Pancreas (tissue), 10 donors: ENCODE measurements around the gene TST. TPM values are rescaled to one million over a fixed set of nuclear protein-coding genes. Genes with fewer than 3 reads are reported as not detected.

Experiments used
- ATAC-seq, 4 donors: fragments of 200-7000 bp; cut with Tn5 transposase; one replicate each; pipeline versions ENCODE4 v1.8.0 to v1.9.1; 2020; ENCODE audit warnings: mild to moderate bottlenecking in 4 of 4, moderate library complexity in 4 of 4
- DNase-seq, 6 donors: peaks; one replicate each; pipeline ENCODE4 v3.0.0-alpha.2; 2020
- FAIRE-seq: peaks from 2 replicates; lab custom pipeline; 2012; peaks lifted over from hg19 to GRCh38; lab: Jason Lieb, UNC
- H3K27ac ChIP-seq, 4 donors: fragments of 200-600 bp; sonication (generic); 1 replicate in 3 of 4; 2 replicates in 1 of 4; pipeline versions ENCODE4 v1.5.0 to v1.8.0; 2020
- H3K27me3 ChIP-seq, 4 donors: fragments of 200-600 bp; one replicate each; pipeline ENCODE4 v1.8.0; 2021
- H3K36me3 ChIP-seq, 3 donors: fragments of 200-600 bp; sonication (generic) in 1 of 3; one replicate each; pipeline versions ENCODE4 v1.5.0 to v1.8.0; 2020 to 2021
- H3K4me1 ChIP-seq, 3 donors: fragments of 200-600 bp; one replicate each; pipeline ENCODE4 v1.8.0; 2021
- H3K4me3 ChIP-seq, 4 donors: fragments of 200-600 bp; sonication (generic) in 2 of 4; one replicate each; pipeline versions ENCODE4 v1.5.0 to v1.8.0; 2020 to 2021
- H3K9me3 ChIP-seq, 4 donors: fragments of 200-600 bp; one replicate each; pipeline ENCODE4 v1.8.0; 2021
- CTCF ChIP-seq, 4 donors: fragments of 200-600 bp; sonication (generic) in 3 of 4; IDR thresholded peaks; one replicate each; pipeline versions ENCODE4 v1.5.0 to v1.8.0; 2021; ENCODE audit warnings: antibody characterized with exemption in 4 of 4
- WGBS, 2 donors: extraction: QIAGEN DNeasy Blood & Tissue Kit; methylation state at CpG; one replicate each; pipeline ENCODE4 v1.1.7; 2013; 5-methylcytosine and 5-hydroxymethylcytosine counted together
- intact Hi-C, 3 donors: fragments of 100-400 bp; cut with DNase I; formaldehyde crosslinking; loops; one replicate each; pipeline versions ENCODE4 v1.11.1 to v1.14.2; 2022
- polyA plus RNA-seq, 2 donors: library from polyadenylated mRNA; stranded (reverse); fragments of 200-250 nt; gene quantifications; one replicate each; pipeline ENCODE4 v1.2.3, GENCODE V29; 2013
- total RNA-seq, 6 donors: library from RNA; stranded (reverse); fragmentation: NEBNext Ultra II Directional in 4 of 6; extraction: Animal tissue kit (Norgen Biotek cat#: 25700) in 4 of 6; gene quantifications; one replicate each; pipeline versions ENCODE4 v1.2.1 to v1.2.4, GENCODE V29; 2021 to 2023
- donor health status: healthy with polysubstance abuse.
- donor health status: DM: no; HTN: no; CAD: no; lungs with moderate emphysema.
- donor health status: DM: no; HTN: no; CAD: no.
- donor health status: control.
- donor health status: control.
- donor health status: Bipolar disorder and iron deficiency.
- donor health status: DM: yes; HTN: yes; CAD: no.
- donor health status: DM: no; HTN: no; CAD: no.
- donor health status: DM: no; HTN: no; CAD: no.
- donor health status: DM: yes; HTN: yes; CAD: no.

TST gene
- total and polyA plus RNA-seq, 8 donors = 22.9 to 52.3 (median 37.6) TPM

GRCh38 chr22:36988075-36988832, 31.0 kb downstream of the TST start:
- no peak for TF ChIP-seq CTCF (IDR thresholded peaks at IDR 0.05)
- Histone ChIP-seq H3K9me3 (no peaks in the 10 kb centered on the region), H3K36me3 (no peaks in the 10 kb centered on the region), H3K4me3 (no peak overlapping the region), H3K27ac (no peak overlapping the region), H3K27me3 (peaks cover 0 to 7% (median 0%) of the 10 kb centered on the region in 4 donors), H3K4me1 (no peaks in the 10 kb centered on the region)
- WGBS, 2 donors = 50 to 65% methylated on average over 12 of the region's 12 CpGs
- ATAC-seq = no peak
- no peak for FAIRE-seq
- DNase-seq = no peak
- intact Hi-C loops = no loop called here

- peak in 2 of 4 donors; percentile 49 to 80 for ATAC-seq
- TF ChIP-seq CTCF (IDR thresholded peaks at IDR 0.05) = peak in 3 of 4 donors; percentile 29 to 50 (median 46)
- peak in 1 of 6 donors; percentile 51 for DNase-seq
- H3K27ac ChIP-seq = no peak overlapping the region
- intact Hi-C loops = no loop called here
- H3K4me3 ChIP-seq = no peak overlapping the region
- no peaks in the 10 kb centered on the region for H3K9me3 ChIP-seq
- H3K36me3 ChIP-seq = no peaks in the 10 kb centered on the region
- H3K27me3 ChIP-seq = peaks cover 0 to 7% (median 0%) of the 10 kb centered on the region in 4 donors
- no peak for FAIRE-seq
- 55 to 57% methylated on average over 8 of the region's 8 CpGs for WGBS, 2 donors
- no peaks in the 10 kb centered on the region for H3K4me1 ChIP-seq
Measured at GRCh38 chr22:36986242-36986821, 32.9 kb downstream of the TST start.

GRCh38 chr22:36985211-36985889, 33.9 kb downstream of the TST start:
- WGBS, 2 donors = 79% methylated on average over 10 of the region's 10 CpGs
- H3K9me3 ChIP-seq = no peaks in the 10 kb centered on the region
- no peak for FAIRE-seq
- intact Hi-C loops = no loop called here
- peaks cover 0 to 7% (median 0%) of the 10 kb centered on the region in 4 donors for H3K27me3 ChIP-seq
- H3K4me1 ChIP-seq = no peaks in the 10 kb centered on the region
- no peak overlapping the region for H3K27ac ChIP-seq
- no peaks in the 10 kb centered on the region for H3K36me3 ChIP-seq
- no peak for ATAC-seq
- DNase-seq = no peak
- no peak for TF ChIP-seq CTCF (IDR thresholded peaks at IDR 0.05)
- no peak overlapping the region for H3K4me3 ChIP-seq

GRCh38 chr22:36982136-36982535, 37.1 kb downstream of the TST start:
- Histone ChIP-seq H3K4me1 (peaks cover 0 to 5% (median 0%) of the 10 kb centered on the region in 3 donors), H3K4me3 (no peak overlapping the region), H3K9me3 (no peaks in the 10 kb centered on the region), H3K27me3 (peaks cover 0 to 7% (median 0%) of the 10 kb centered on the region in 4 donors), H3K27ac (no peak overlapping the region), H3K36me3 (no peaks in the 10 kb centered on the region)
- FAIRE-seq (no peak), DNase-seq (no peak), ATAC-seq (no peak)
- 47 to 63% methylated on average over 5 of the region's 5 CpGs for WGBS, 2 donors
- intact Hi-C loops = loop anchor here in 1 of 3 donors (5.0 kb wide), 1 partner anchor 195 kb away; no protein-coding TSS in a partner anchor
- TF ChIP-seq CTCF (IDR thresholded peaks at IDR 0.05) = no peak
